Measurements from ENCODE around the gene KCNIP4. TPM values are rescaled to one million over a fixed set of nuclear protein-coding genes. Genes with fewer than 3 reads are reported as not detected.

Gene KCNIP4
- total and polyA plus RNA-seq, 2 of the 4 experiments (the other 2 are of a cell fraction) = not detected

DNA sequence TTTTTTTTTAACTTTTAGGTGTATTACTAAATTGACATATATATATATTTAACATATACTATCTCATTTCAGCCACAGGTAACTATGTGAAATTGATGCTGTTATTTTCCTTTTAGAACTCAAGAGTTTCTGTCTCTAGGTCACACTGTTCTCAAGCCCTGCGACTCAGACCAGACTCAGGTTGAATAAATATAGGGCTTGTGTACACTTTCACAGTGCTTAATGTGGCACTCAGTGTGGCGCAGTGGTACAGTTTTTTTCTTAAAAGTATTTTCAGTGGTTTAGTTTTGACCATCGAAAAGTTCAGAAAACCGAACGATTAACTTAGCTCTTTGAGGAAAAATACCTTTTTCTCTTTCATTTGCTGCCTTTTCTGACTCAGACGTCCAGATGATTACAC lies 1223.7 kb downstream of the KCNIP4 start:
- no peak overlapping the region for H3K56ac ChIP-seq (ENCODE audit: extremely low read depth, insufficient read depth, low read length)
- no TSS peak for BruUV-seq (replicated peaks)
- WGBS, 2 experiments (ENCODE audit: extremely low coverage in 2 of 2, insufficient read length in 1 of 2) = no CpG with 5 or more reads among the region's 6 CpGs
- H2AFZ ChIP-seq (replicated peaks; ENCODE audit: low read length, poor library complexity) = no peak overlapping the region
- H4K8ac ChIP-seq (ENCODE audit: low read depth in 2 of 2, low read length in 2 of 2) = no peak overlapping the region
- no peaks in the 10 kb centered on the region for H4K20me1 ChIP-seq (ENCODE audit: insufficient read depth, low read length)
- H3K9me1 ChIP-seq (ENCODE audit: insufficient read depth, low read length) = no peaks in the 10 kb centered on the region
- peaks cover 4% of the 10 kb centered on the region; the same call in 1 of the 2 replicates for H3K9me3 ChIP-seq (ENCODE audit: control insufficient read depth, insufficient read depth, low read length)
- H3K27me3 ChIP-seq (ENCODE audit: control insufficient read depth, insufficient read depth, low read length) = no peaks in the 10 kb centered on the region
- intact Hi-C loops (cut with micrococcal nuclease) = no loop called here
- ATAC-seq (ENCODE audit: low read depth) (no peak), DNase-seq (no peak)
- in situ Hi-C loops (cut with MboI; ENCODE audit: low sequenced_read_pairs) = no loop called here
- H4K91ac ChIP-seq (ENCODE audit: insufficient read depth, low read depth, low read length) = no peak overlapping the region
- no peak overlapping the region for H3K4me2 ChIP-seq (ENCODE audit: low read depth, low read length)
- no peak overlapping the region for H3K4me3 ChIP-seq (ENCODE audit: insufficient read depth, low read depth, low read length)
- POLR2A ChIA-PET (ENCODE audit: unreplicated experiment) = no interaction called here
- H4K5ac ChIP-seq (ENCODE audit: low read depth, low read length) = no peak overlapping the region
- H2BK120ac ChIP-seq (ENCODE audit: low read depth, low read length) = no peak overlapping the region
- dilution Hi-C loops (cut with HindIII; ENCODE audit: low sequenced_read_pairs, unreplicated experiment) = no loop called here
- H3K9ac ChIP-seq (ENCODE audit: low read depth, low read length) = no peak overlapping the region
- no peak overlapping the region for H2BK15ac ChIP-seq (ENCODE audit: low read depth, low read length)
- no peak overlapping the region for H3K27ac ChIP-seq (ENCODE audit: insufficient read depth, low read length)
- H3K18ac ChIP-seq (ENCODE audit: low read depth, low read length) = no peak overlapping the region
- H2BK20ac ChIP-seq (ENCODE audit: low read depth, low read length) = no peak overlapping the region
- no peak overlapping the region for H2AK5ac ChIP-seq (ENCODE audit: low read depth, low read length)
- no peak overlapping the region for H3K4ac ChIP-seq (ENCODE audit: low read depth, low read length)
- H3K36me3 ChIP-seq (ENCODE audit: control insufficient read depth, insufficient read depth, low read length) = peaks cover 12% of the 10 kb centered on the region
- CTCF ChIA-PET = no interaction called here
- H3K79me1 ChIP-seq (ENCODE audit: low read depth in 1 of 2, low read length in 2 of 2) = no peaks in the 10 kb centered on the region
- no peak overlapping the region for H3K14ac ChIP-seq (replicated peaks; ENCODE audit: low read depth, low read length)
- no peaks in the 10 kb centered on the region for H3K4me1 ChIP-seq (ENCODE audit: control insufficient read depth, insufficient read depth, low read length)
- H3K23ac ChIP-seq (ENCODE audit: low read depth, low read length) = no peak overlapping the region
- TF ChIP-seq POLR2A (IDR thresholded peaks at IDR 0.05; ENCODE audit: low read depth, low read length) (no peak), MAFK (IDR thresholded peaks at IDR 0.05; ENCODE audit: low read depth, low read length) (no peak), FOS (IDR thresholded peaks at IDR 0.05; ENCODE audit: low read depth, low read length) (no peak), RCOR1 (IDR thresholded peaks at IDR 0.05; ENCODE audit: insufficient replicate concordance, low read length) (no peak), SMC3 (IDR thresholded peaks at IDR 0.05; ENCODE audit: low read depth, low read length) (no peak), NFE2L2 (IDR thresholded peaks at IDR 0.05; ENCODE audit: low read depth, low read length) (no peak)
- TF ChIP-seq, protein P1, sequence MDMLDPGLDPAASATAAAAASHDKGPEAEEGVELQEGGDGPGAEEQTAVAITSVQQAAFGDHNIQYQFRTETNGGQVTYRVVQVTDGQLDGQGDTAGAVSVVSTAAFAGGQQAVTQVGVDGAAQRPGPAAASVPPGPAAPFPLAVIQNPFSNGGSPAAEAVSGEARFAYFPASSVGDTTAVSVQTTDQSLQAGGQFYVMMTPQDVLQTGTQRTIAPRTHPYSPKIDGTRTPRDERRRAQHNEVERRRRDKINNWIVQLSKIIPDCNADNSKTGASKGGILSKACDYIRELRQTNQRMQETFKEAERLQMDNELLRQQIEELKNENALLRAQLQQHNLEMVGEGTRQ (IDR thresholded peaks at IDR 0.05; ENCODE audit: low read depth, low read length) = no peak
- TF ChIP-seq, protein P2, sequence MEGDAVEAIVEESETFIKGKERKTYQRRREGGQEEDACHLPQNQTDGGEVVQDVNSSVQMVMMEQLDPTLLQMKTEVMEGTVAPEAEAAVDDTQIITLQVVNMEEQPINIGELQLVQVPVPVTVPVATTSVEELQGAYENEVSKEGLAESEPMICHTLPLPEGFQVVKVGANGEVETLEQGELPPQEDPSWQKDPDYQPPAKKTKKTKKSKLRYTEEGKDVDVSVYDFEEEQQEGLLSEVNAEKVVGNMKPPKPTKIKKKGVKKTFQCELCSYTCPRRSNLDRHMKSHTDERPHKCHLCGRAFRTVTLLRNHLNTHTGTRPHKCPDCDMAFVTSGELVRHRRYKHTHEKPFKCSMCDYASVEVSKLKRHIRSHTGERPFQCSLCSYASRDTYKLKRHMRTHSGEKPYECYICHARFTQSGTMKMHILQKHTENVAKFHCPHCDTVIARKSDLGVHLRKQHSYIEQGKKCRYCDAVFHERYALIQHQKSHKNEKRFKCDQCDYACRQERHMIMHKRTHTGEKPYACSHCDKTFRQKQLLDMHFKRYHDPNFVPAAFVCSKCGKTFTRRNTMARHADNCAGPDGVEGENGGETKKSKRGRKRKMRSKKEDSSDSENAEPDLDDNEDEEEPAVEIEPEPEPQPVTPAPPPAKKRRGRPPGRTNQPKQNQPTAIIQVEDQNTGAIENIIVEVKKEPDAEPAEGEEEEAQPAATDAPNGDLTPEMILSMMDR (conservative IDR thresholded peaks at IDR 0.05; ENCODE audit: low read depth, low read length) = no peak
- TF ChIP-seq, protein P3, sequence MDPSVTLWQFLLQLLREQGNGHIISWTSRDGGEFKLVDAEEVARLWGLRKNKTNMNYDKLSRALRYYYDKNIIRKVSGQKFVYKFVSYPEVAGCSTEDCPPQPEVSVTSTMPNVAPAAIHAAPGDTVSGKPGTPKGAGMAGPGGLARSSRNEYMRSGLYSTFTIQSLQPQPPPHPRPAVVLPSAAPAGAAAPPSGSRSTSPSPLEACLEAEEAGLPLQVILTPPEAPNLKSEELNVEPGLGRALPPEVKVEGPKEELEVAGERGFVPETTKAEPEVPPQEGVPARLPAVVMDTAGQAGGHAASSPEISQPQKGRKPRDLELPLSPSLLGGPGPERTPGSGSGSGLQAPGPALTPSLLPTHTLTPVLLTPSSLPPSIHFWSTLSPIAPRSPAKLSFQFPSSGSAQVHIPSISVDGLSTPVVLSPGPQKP (IDR thresholded peaks at IDR 0.05; ENCODE audit: borderline replicate concordance, low read depth, low read length) = no peak
- no peak overlapping the region for H2AK9ac ChIP-seq (replicated peaks; ENCODE audit: low read depth, low read length, poor library complexity)
- H2BK5ac ChIP-seq (ENCODE audit: low read depth, low read length, poor library complexity, severe bottlenecking) = no peak overlapping the region
